Natural killer cell (primary cell): Measurements from ENCODE around the gene NAP1L4. TPM values are rescaled to one million over a fixed set of nuclear protein-coding genes. Genes with fewer than 3 reads are reported as not detected.

Experiments
- ATAC-seq, 3 donors: fragments of 150-1000 bp in 2 of 3; fragments of 200-7000 bp in 1 of 3; cut with Tn5 transposase; 1 replicate in 1 of 3; 2 replicates in 2 of 3; pipeline ENCODE4 v1.10.0; 2021; ENCODE audit warnings: mild to moderate bottlenecking in 2 of 3, moderate library complexity in 2 of 3
- DNase-seq, 2 donors: peaks; one replicate each; pipeline versions ENCODE4 v3.0.0 to v3.0.0-alpha.2; 2013 to 2021; ENCODE audit warnings: mixed read lengths in 1 of 2
- H3K27ac ChIP-seq: one replicate; pipeline ENCODE4 v1.5.1; 2013; ENCODE audit warnings: mild to moderate bottlenecking, low read length
- H3K27me3 ChIP-seq: one replicate; pipeline ENCODE4 v1.6.1; 2013; ENCODE audit warnings: low read length; ENCODE audit not compliant: control insufficient read depth, insufficient read depth
- H3K36me3 ChIP-seq: one replicate; pipeline ENCODE4 v1.6.1; 2013; ENCODE audit warnings: low read length; ENCODE audit not compliant: control insufficient read depth, insufficient read depth
- H3K4me1 ChIP-seq: one replicate; pipeline ENCODE4 v1.6.1; 2013; ENCODE audit warnings: low read length; ENCODE audit not compliant: control insufficient read depth, insufficient read depth
- H3K4me3 ChIP-seq: one replicate; pipeline ENCODE4 v1.5.1; 2013; ENCODE audit warnings: low read length
- H3K9me3 ChIP-seq: one replicate; pipeline ENCODE4 v1.6.1; 2013; ENCODE audit warnings: low read length; ENCODE audit not compliant: control insufficient read depth, insufficient read depth
- H3K27ac Mint-ChIP-seq, 2 donors: one replicate each; pipeline ENCODE4 v1.8.0; 2022; ENCODE audit warnings: mild to moderate bottlenecking in 2 of 2, mixed read lengths in 2 of 2, moderate library complexity in 1 of 2
- H3K27me3 Mint-ChIP-seq, 2 donors: one replicate each; pipeline ENCODE4 v1.8.0; 2022; ENCODE audit warnings: low read depth in 2 of 2, mixed read lengths in 2 of 2
- H3K36me3 Mint-ChIP-seq: one replicate; pipeline ENCODE4 v1.8.0; 2022; ENCODE audit warnings: mixed read lengths
- H3K4me1 Mint-ChIP-seq, 2 donors: one replicate each; pipeline ENCODE4 v1.8.0; 2022; ENCODE audit warnings: mixed read lengths in 2 of 2
- H3K4me3 Mint-ChIP-seq: one replicate; pipeline ENCODE4 v1.8.0; 2022; ENCODE audit warnings: mild to moderate bottlenecking, moderate library complexity, mixed read lengths
- H3K9me3 Mint-ChIP-seq, 2 donors: one replicate each; pipeline ENCODE4 v1.8.0; 2022; ENCODE audit warnings: mixed read lengths in 2 of 2
- CTCF ChIP-seq: fragments of 200-600 bp; IDR thresholded peaks from one replicate; pipeline ENCODE4 v1.8.0; 2022; ENCODE audit warnings: antibody characterized with exemption
- WGBS: methylation state at CpG from one replicate; pipeline ENCODE4 v1.1.7; 2013; ENCODE audit warnings: missing lambda C conversion rate; ENCODE audit not compliant: insufficient coverage; 5-methylcytosine and 5-hydroxymethylcytosine counted together
- intact Hi-C: fragments of 100-400 bp; cut with micrococcal nuclease; formaldehyde crosslinking; loops from one replicate; pipeline ENCODE4 v1.14.2; 2022
- total RNA-seq, 4 donors: library from RNA; stranded (reverse); fragments of 120-200 nt in 1 of 4; gene quantifications; one replicate each; pipeline versions ENCODE4 v1.2.3 to v1.2.4, GENCODE V29; 2013 to 2022

NAP1L4 gene
- total RNA-seq, 3 donors from 2014 or later (not counting 1 experiment from before 2014, with no cell fraction given): 219 to 244 (median 237) TPM

GRCh38 chr11:2989551-2989950 is 2.6 kb downstream of the NAP1L4 start:
- H3K4me1 Mint-ChIP-seq: peaks cover 43 to 55% of the 10 kb centered on the region in 2 donors
- intact Hi-C loops: loop anchor here (5.0 kb wide), 1 partner anchor 218 kb away; no protein-coding TSS in a partner anchor
- H3K36me3 Mint-ChIP-seq: no peaks in the 10 kb centered on the region

GRCh38 chr11:2989006-2989405 is 3.1 kb downstream of the NAP1L4 start:
- peak overlapping the region; percentile 79 to 99 for H3K27ac Mint-ChIP-seq
- H3K9me3 ChIP-seq: no peaks in the 10 kb centered on the region
- 5% methylated on average over 4 of the region's 4 CpGs for WGBS
- peaks cover 5% of the 10 kb centered on the region for H3K36me3 ChIP-seq
- H3K4me3 Mint-ChIP-seq: peak overlapping the region; percentile 97
- H3K27me3 ChIP-seq: no peaks in the 10 kb centered on the region
- intact Hi-C loops: loop anchor here (5.0 kb wide), 1 partner anchor 218 kb away; no protein-coding TSS in a partner anchor
- DNase-seq (peak in 1 of 2 donors; percentile 35), ATAC-seq (no peak)
- no peaks in the 10 kb centered on the region for H3K36me3 Mint-ChIP-seq
- peaks cover 47 to 58% of the 10 kb centered on the region in 2 donors for H3K4me1 Mint-ChIP-seq
- peaks cover 46% of the 10 kb centered on the region for H3K4me1 ChIP-seq
- H3K4me3 ChIP-seq: peak overlapping the region; percentile 18
- H3K27ac ChIP-seq: peak overlapping the region; percentile 54
- no peaks in the 10 kb centered on the region for H3K27me3 Mint-ChIP-seq
- no peak for TF ChIP-seq CTCF
- no peaks in the 10 kb centered on the region for H3K9me3 Mint-ChIP-seq

More at GRCh38 chr11:2989551-2989950, 2.6 kb downstream of the NAP1L4 start:
- Mint-ChIP-seq H3K4me3 (peak overlapping the region; percentile 97), H3K9me3 (no peaks in the 10 kb centered on the region), H3K27ac (peak overlapping the region; percentile 79 to 99), H3K27me3 (no peaks in the 10 kb centered on the region)
- TF ChIP-seq CTCF: no peak
- Histone ChIP-seq H3K36me3 (peaks cover 5% of the 10 kb centered on the region), H3K4me1 (peaks cover 45% of the 10 kb centered on the region), H3K27ac (peak overlapping the region; percentile 54), H3K4me3 (peak overlapping the region; percentile 18), H3K27me3 (no peaks in the 10 kb centered on the region), H3K9me3 (no peaks in the 10 kb centered on the region)
- 20% methylated on average over 3 of the region's 3 CpGs for WGBS
- ATAC-seq (no peak), DNase-seq (peak in 1 of 2 donors; percentile 33)

GRCh38 chr11:2987881-2988861 is 4.0 kb downstream of the NAP1L4 start:
- Mint-ChIP-seq H3K4me3 (peak overlapping the region; percentile 97), H3K27ac (peak overlapping the region; percentile 79 to 99), H3K36me3 (no peaks in the 10 kb centered on the region), H3K4me1 (peaks cover 49 to 65% of the 10 kb centered on the region in 2 donors), H3K9me3 (no peaks in the 10 kb centered on the region), H3K27me3 (no peaks in the 10 kb centered on the region)
- H3K36me3 ChIP-seq: peaks cover 5% of the 10 kb centered on the region
- no peak for ATAC-seq
- intact Hi-C loops: loop anchor here (5.0 kb wide), 1 partner anchor 219 kb away; no protein-coding TSS in a partner anchor
- no peaks in the 10 kb centered on the region for H3K27me3 ChIP-seq
- peak in 1 of 2 donors; percentile 69 for DNase-seq
- WGBS: 8% methylated on average over 11 of the region's 11 CpGs
- H3K4me3 ChIP-seq: peak overlapping the region; percentile 30
- no peaks in the 10 kb centered on the region for H3K9me3 ChIP-seq
- peaks cover 54% of the 10 kb centered on the region for H3K4me1 ChIP-seq
- TF ChIP-seq CTCF: no peak
- peak overlapping the region; percentile 54 for H3K27ac ChIP-seq
